MM.1S (cell line): ENCODE results near the gene C6orf62.

Experiments used
- DNase-seq: peaks from one replicate; pipeline ENCODE4 v3.0.0-alpha.2; 2015
- H2AFZ ChIP-seq: fragments of 300-600 bp; sonication (generic); 2 replicates; pipeline ENCODE4 v1.6.0; 2016; ENCODE audit warnings: antibody characterized with exemption, low read length
- H3F3A ChIP-seq: fragments of 300-600 bp; sonication (generic); 2 replicates; pipeline ENCODE4 v1.6.1; 2016; ENCODE audit warnings: mild to moderate bottlenecking, antibody characterized with exemption, low read length, moderate library complexity, mixed read lengths; ENCODE audit not compliant: insufficient read depth
- H3K27ac ChIP-seq: fragments of 300-600 bp; sonication (generic); 2 replicates; pipeline ENCODE4 v1.5.1; 2016; ENCODE audit warnings: mild to moderate bottlenecking, low read length
- H3K27me3 ChIP-seq: fragments of 300-600 bp; sonication (generic); replicated peaks from 2 replicates; pipeline ENCODE4 v1.6.0; 2016; ENCODE audit warnings: low read length; ENCODE audit not compliant: insufficient read depth
- H3K36me3 ChIP-seq: fragments of 300-600 bp; sonication (generic); replicated peaks from 2 replicates; pipeline ENCODE4 v1.6.1; 2016; ENCODE audit warnings: mild to moderate bottlenecking, low read length, mixed read lengths; ENCODE audit not compliant: insufficient read depth
- H3K4me1 ChIP-seq: fragments of 300-600 bp; sonication (generic); 2 replicates; pipeline ENCODE4 v1.6.1; 2016; ENCODE audit warnings: low read length, mixed read lengths
- H3K4me2 ChIP-seq: fragments of 300-600 bp; sonication (generic); 2 replicates; pipeline ENCODE4 v1.6.0; 2016; ENCODE audit warnings: low read depth, low read length
- H3K4me3 ChIP-seq: fragments of 300-600 bp; sonication (generic); 2 replicates; pipeline ENCODE4 v1.5.1; 2016; ENCODE audit warnings: low read length, mixed read lengths
- H3K79me2 ChIP-seq: fragments of 300-600 bp; sonication (generic); 2 replicates; pipeline ENCODE4 v1.6.1; 2016; ENCODE audit warnings: mixed run types, low read length, mixed read lengths
- H3K9ac ChIP-seq: fragments of 300-600 bp; sonication (generic); 2 replicates; pipeline ENCODE4 v1.6.1; 2016; ENCODE audit warnings: low read length, mixed read lengths
- H3K9me2 ChIP-seq: fragments of 300-600 bp; sonication (generic); replicated peaks from 2 replicates; pipeline ENCODE4 v1.6.1; 2016; ENCODE audit warnings: mild to moderate bottlenecking, low read length, mixed read lengths; ENCODE audit not compliant: insufficient read depth
- H3K9me3 ChIP-seq: fragments of 300-600 bp; sonication (generic); replicated peaks from 2 replicates; pipeline ENCODE4 v1.6.1; 2016; ENCODE audit warnings: mild to moderate bottlenecking, low read length, mixed read lengths; ENCODE audit not compliant: insufficient read depth
- H4K20me1 ChIP-seq: fragments of 300-600 bp; sonication (generic); 2 replicates; pipeline ENCODE4 v1.6.1; 2016; ENCODE audit warnings: mild to moderate bottlenecking, low read length, moderate library complexity, mixed read lengths; ENCODE audit not compliant: insufficient read depth
- CTCF ChIP-seq: fragments of 300-600 bp; sonication (generic); IDR thresholded peaks from 2 replicates; pipeline ENCODE4 v1.5.1; 2016; ENCODE audit warnings: antibody characterized with exemption, low read length, mixed read lengths
- EZH2 ChIP-seq: fragments of 300-600 bp; sonication (generic); optimal IDR thresholded peaks from 2 replicates; pipeline ENCODE3; 2017; ENCODE audit warnings: low read depth, mild to moderate bottlenecking, antibody characterized with exemption, low read length, mixed read lengths
- EZH2phosphoT487 ChIP-seq: fragments of 300-600 bp; sonication (generic); IDR thresholded peaks from 2 replicates; pipeline ENCODE4 v1.6.1; 2018; ENCODE audit warnings: antibody characterized with exemption, low read length

Gene C6orf62

GRCh38 chr6:24660105-24660504, 58.8 kb downstream of the C6orf62 start:
- Histone ChIP-seq H3K4me3 (no peak overlapping the region), H3K4me1 (no peaks in the 10 kb centered on the region), H3F3A (no peaks in the 10 kb centered on the region), H3K9me2 (no peaks in the 10 kb centered on the region), H3K27ac (no peak overlapping the region), H3K36me3 (no peaks in the 10 kb centered on the region), H3K9ac (no peak overlapping the region), H3K27me3 (no peaks in the 10 kb centered on the region), H3K9me3 (no peaks in the 10 kb centered on the region), H4K20me1 (no peaks in the 10 kb centered on the region), H3K79me2 (peaks cover 18% of the 10 kb centered on the region), H3K4me2 (no peak overlapping the region), H2AFZ (no peak overlapping the region)
- TF ChIP-seq EZH2 (no peak), EZH2phosphoT487 (no peak), CTCF (no peak)
- DNase-seq: no peak

- no peaks in the 10 kb centered on the region for H3K4me1 ChIP-seq
These were observed 59.4 kb downstream of the C6orf62 start for GRCh38 chr6:24659561-24659960.

GRCh38 chr6:24658573-24659560, 60.1 kb downstream of the C6orf62 start:
- Histone ChIP-seq H3K4me2 (no peak overlapping the region), H3K27ac (no peak overlapping the region), H2AFZ (no peak overlapping the region), H3F3A (no peaks in the 10 kb centered on the region), H3K4me3 (no peak overlapping the region), H3K36me3 (no peaks in the 10 kb centered on the region; the same call in 1 of the 2 replicates), H3K79me2 (peaks cover 6% of the 10 kb centered on the region; the same call in 1 of the 2 replicates), H3K4me1 (no peaks in the 10 kb centered on the region), H4K20me1 (no peaks in the 10 kb centered on the region), H3K9ac (no peak overlapping the region), H3K9me3 (no peaks in the 10 kb centered on the region), H3K9me2 (no peaks in the 10 kb centered on the region), H3K27me3 (no peaks in the 10 kb centered on the region)
- TF ChIP-seq EZH2phosphoT487: no peak
- no peak for TF ChIP-seq EZH2
- no peak for TF ChIP-seq CTCF
- no peak for DNase-seq

More at GRCh38 chr6:24659561-24659960, 59.4 kb downstream of the C6orf62 start:
- H3F3A ChIP-seq: no peaks in the 10 kb centered on the region
- TF ChIP-seq EZH2: no peak
- TF ChIP-seq CTCF: no peak
- TF ChIP-seq EZH2phosphoT487: no peak
- no peak overlapping the region for H3K9ac ChIP-seq
- peaks cover 12% of the 10 kb centered on the region for H3K79me2 ChIP-seq
- H3K27ac ChIP-seq: no peak overlapping the region
- no peak overlapping the region for H3K4me3 ChIP-seq
- H3K9me2 ChIP-seq: no peaks in the 10 kb centered on the region
- H3K4me2 ChIP-seq: no peak overlapping the region
- no peaks in the 10 kb centered on the region for H3K27me3 ChIP-seq
- no peak overlapping the region for H2AFZ ChIP-seq
- no peaks in the 10 kb centered on the region; the same call in 1 of the 2 replicates for H3K36me3 ChIP-seq
- no peaks in the 10 kb centered on the region for H4K20me1 ChIP-seq
- no peak for DNase-seq
- H3K9me3 ChIP-seq: no peaks in the 10 kb centered on the region
